IMR-90 (cell line): Measurements from ENCODE around the gene NELL1. TPM values are rescaled to one million over a fixed set of nuclear protein-coding genes. Genes with fewer than 3 reads are reported as not detected.

ENCODE experiments used
- ATAC-seq: fragments of 200-7000 bp; cut with Tn5 transposase; 2 replicates; pipeline ENCODE4 v1.9.1; 2020; ENCODE audit warnings: low read depth, mild to moderate bottlenecking, moderate library complexity
- BruUV-seq: library from RNA; stranded (reverse); fragments of 400-500 nt; replicated peaks from 2 replicates; lab custom pipeline; 2021; lab: Mats Ljungman, UMichigan
- CTCF ChIA-PET: fragments of 300-600 bp; formaldehyde crosslinking; extraction: SDS; loops from one replicate; lab custom pipeline; 2021; ENCODE audit warnings: antibody characterized with exemption; lab: Yijun Ruan, JAX
- POLR2A ChIA-PET: fragments of 300-600 bp; sonication (Branson Sonifier 250); formaldehyde crosslinking; loops from one replicate; lab custom pipeline; 2022; ENCODE audit warnings: antibody characterized with exemption; ENCODE audit not compliant: unreplicated experiment; lab: Charles Lee
- DNase-seq: peaks from one replicate; pipeline ENCODE4 v3.0.0; 2013
- H2AFZ ChIP-seq: replicated peaks from 2 replicates; pipeline ENCODE3; 2013; ENCODE audit warnings: low read length, mild to moderate bottlenecking; ENCODE audit not compliant: poor library complexity
- H2AK5ac ChIP-seq: 2 replicates; pipeline ENCODE4 v1.6.1; 2013; ENCODE audit warnings: low read depth, low read length, inconsistent platforms
- H2AK9ac ChIP-seq: replicated peaks from 2 replicates; pipeline ENCODE3; 2013; ENCODE audit warnings: mild to moderate bottlenecking, low read depth, low read length, moderate library complexity; ENCODE audit not compliant: poor library complexity
- H2BK120ac ChIP-seq: 2 replicates; pipeline ENCODE4 v1.6.1; 2013; ENCODE audit warnings: low read depth, low read length, inconsistent platforms
- H2BK15ac ChIP-seq: 3 replicates; pipeline ENCODE4 v1.6.1; 2013; ENCODE audit warnings: low read depth, low read length, inconsistent platforms
- H2BK20ac ChIP-seq: 2 replicates; pipeline ENCODE4 v1.6.1; 2013; ENCODE audit warnings: low read depth, mild to moderate bottlenecking, inconsistent platforms, low read length, moderate library complexity
- H2BK5ac ChIP-seq: 2 replicates; pipeline ENCODE4 v1.6.1; 2013; ENCODE audit warnings: mild to moderate bottlenecking, low read depth, low read length, inconsistent platforms; ENCODE audit not compliant: poor library complexity, severe bottlenecking
- H3K14ac ChIP-seq: replicated peaks from 2 replicates; pipeline ENCODE4 v1.6.1; 2013; ENCODE audit warnings: low read depth, low read length, inconsistent platforms
- H3K18ac ChIP-seq: 2 replicates; pipeline ENCODE4 v1.6.1; 2013; ENCODE audit warnings: low read depth, low read length, control low read depth
- H3K23ac ChIP-seq: 2 replicates; pipeline ENCODE4 v1.6.1; 2013; ENCODE audit warnings: low read depth, low read length, inconsistent platforms
- H3K27ac ChIP-seq: 2 replicates; pipeline ENCODE4 v1.5.1; 2013; ENCODE audit warnings: mild to moderate bottlenecking, control low read depth, low read length; ENCODE audit not compliant: insufficient read depth
- H3K27me3 ChIP-seq: 2 replicates; pipeline ENCODE4 v1.6.1; 2013; ENCODE audit warnings: low read length; ENCODE audit not compliant: control insufficient read depth, insufficient read depth
- H3K36me3 ChIP-seq: 2 replicates; pipeline ENCODE4 v1.6.1; 2013; ENCODE audit warnings: low read length, mixed read lengths; ENCODE audit not compliant: control insufficient read depth, insufficient read depth
- H3K4ac ChIP-seq: 2 replicates; pipeline ENCODE4 v1.6.1; 2013; ENCODE audit warnings: low read depth, low read length, inconsistent platforms
- H3K4me1 ChIP-seq: 2 replicates; pipeline ENCODE4 v1.6.1; 2013; ENCODE audit warnings: low read length, mixed read lengths; ENCODE audit not compliant: control insufficient read depth, insufficient read depth
- H3K4me2 ChIP-seq: 2 replicates; pipeline ENCODE4 v1.6.1; 2013; ENCODE audit warnings: low read depth, mild to moderate bottlenecking, control low read depth, low read length, moderate library complexity
- H3K4me3 ChIP-seq: 2 replicates; pipeline ENCODE4 v1.5.1; 2013; ENCODE audit warnings: low read depth, mild to moderate bottlenecking, control low read depth, low read length, moderate library complexity; ENCODE audit not compliant: insufficient read depth
- H3K56ac ChIP-seq: 2 replicates; pipeline ENCODE4 v1.6.1; 2013; ENCODE audit warnings: low read length, inconsistent platforms; ENCODE audit not compliant: insufficient read depth; ENCODE audit errors: extremely low read depth
- H3K79me1 ChIP-seq, 2 experiments: 2 replicates each; pipeline ENCODE4 v1.6.1; 2013; ENCODE audit warnings: low read length in 2 of 2, inconsistent platforms in 1 of 2, low read depth in 1 of 2
- H3K9ac ChIP-seq: 2 replicates; pipeline ENCODE4 v1.6.1; 2013; ENCODE audit warnings: low read depth, low read length, control low read depth
- H3K9me1 ChIP-seq: 2 replicates; pipeline ENCODE4 v1.6.1; 2013; ENCODE audit warnings: low read length, inconsistent platforms; ENCODE audit not compliant: insufficient read depth
- H3K9me3 ChIP-seq: 2 replicates; pipeline ENCODE4 v1.6.1; 2013; ENCODE audit warnings: low read length; ENCODE audit not compliant: control insufficient read depth, insufficient read depth
- H4K20me1 ChIP-seq: 2 replicates; pipeline ENCODE4 v1.6.1; 2013; ENCODE audit warnings: low read length, inconsistent platforms; ENCODE audit not compliant: insufficient read depth
- H4K5ac ChIP-seq: 2 replicates; pipeline ENCODE4 v1.6.1; 2013; ENCODE audit warnings: mild to moderate bottlenecking, low read depth, low read length, control low read depth
- H4K8ac ChIP-seq, 2 experiments: 2 replicates each; pipeline ENCODE4 v1.6.1; 2013; ENCODE audit warnings: low read depth in 2 of 2, low read length in 2 of 2, control low read depth in 1 of 2, inconsistent platforms in 1 of 2
- H4K91ac ChIP-seq: 2 replicates; pipeline ENCODE4 v1.6.1; 2013; ENCODE audit warnings: low read depth, low read length, inconsistent platforms; ENCODE audit not compliant: insufficient read depth
- CTCF ChIP-seq: conservative IDR thresholded peaks from 2 replicates; pipeline ENCODE4 v1.5.1; 2012; ENCODE audit warnings: mild to moderate bottlenecking, low read depth, low read length, improper control_type of control experiment
- MXI1 ChIP-seq: IDR thresholded peaks from 2 replicates; pipeline ENCODE4 v1.6.1; 2012; ENCODE audit warnings: low read depth, mild to moderate bottlenecking, low read length, moderate library complexity, borderline replicate concordance
- WGBS, 2 experiments: methylation state at CpG; one replicate each; pipeline versions ENCODE4 v1.1.5 to v1.1.7; 2013; ENCODE audit warnings: missing lambda C conversion rate in 2 of 2; ENCODE audit not compliant: insufficient read length in 1 of 2; ENCODE audit errors: extremely low coverage in 2 of 2; 5-methylcytosine and 5-hydroxymethylcytosine counted together
- dilution Hi-C: fragments of 300-500 bp; cut with HindIII; formaldehyde crosslinking; loops from one replicate; pipeline ENCODE4 v1.14.3; 2018; ENCODE audit warnings: low sequenced_read_pairs; ENCODE audit not compliant: unreplicated experiment
- in situ Hi-C: fragments of 300-500 bp; cut with MboI; formaldehyde crosslinking; loops from 3 replicates; pipeline ENCODE4 v1.14.3; 2019; ENCODE audit warnings: low sequenced_read_pairs, inconsistent platforms, mixed read lengths
- intact Hi-C: fragments of 100-400 bp; cut with micrococcal nuclease; formaldehyde crosslinking; loops from 2 replicates; pipeline ENCODE4 v1.10.0; 2022
- polyA plus RNA-seq, 3 experiments: library from polyadenylated mRNA; depleted of rRNA; stranded (reverse); fragments of >200 nt; gene quantifications; 2 replicates each; pipeline ENCODE4 v1.2.3, GENCODE V29; 2012; ENCODE audit warnings: low replicate concordance in 1 of 3
- total RNA-seq: library from RNA; depleted of rRNA; stranded (reverse); fragments of >200 nt; gene quantifications from 2 replicates; pipeline ENCODE4 v1.2.3, GENCODE V29; 2012

Gene NELL1
- total and polyA plus RNA-seq, 2 of the 4 experiments (the other 2 are of a cell fraction), result not detected

GRCh38 chr11:20672575-20672974 is 3.2 kb downstream of the NELL1 start:
- no peaks in the 10 kb centered on the region for H3K4me1 ChIP-seq
- H2BK15ac ChIP-seq, result no peak overlapping the region
- H3K18ac ChIP-seq, result no peak overlapping the region
- no peaks in the 10 kb centered on the region for H3K9me1 ChIP-seq
- no peak overlapping the region for H3K14ac ChIP-seq
- no peak overlapping the region for H4K5ac ChIP-seq
- H3K27ac ChIP-seq, result no peak overlapping the region
- dilution Hi-C loops, result no loop called here
- H2AK9ac ChIP-seq, result no peak overlapping the region
- DNase-seq (no peak), ATAC-seq (no peak)
- no peak overlapping the region for H3K4me2 ChIP-seq
- no peaks in the 10 kb centered on the region for H3K36me3 ChIP-seq
- H3K23ac ChIP-seq, result no peak overlapping the region
- TF ChIP-seq MXI1 (no peak), CTCF (0 out of 2 replicates have a peak, but pooled peaks have one; percentile 9)
- H2AK5ac ChIP-seq, result no peak overlapping the region
- no peak overlapping the region for H4K91ac ChIP-seq
- no peak overlapping the region for H4K8ac ChIP-seq
- no peak overlapping the region for H2AFZ ChIP-seq
- WGBS, 2 experiments, result no CpG with 5 or more reads among the region's 2 CpGs
- in situ Hi-C loops, result no loop called here
- no peak overlapping the region for H3K4ac ChIP-seq
- no peak overlapping the region for H3K4me3 ChIP-seq
- no peak overlapping the region for H3K9ac ChIP-seq
- H4K20me1 ChIP-seq, result no peaks in the 10 kb centered on the region
- ChIA-PET CTCF (interaction anchor here (1.5 kb wide), 2 partner anchors 8 to 16 kb away, joined by 3 to 5 read pairs; no protein-coding TSS in a partner anchor), POLR2A (no interaction called here)
- no peaks in the 10 kb centered on the region for H3K9me3 ChIP-seq
- H2BK120ac ChIP-seq, result no peak overlapping the region
- BruUV-seq, result no TSS peak
- no peak overlapping the region for H3K56ac ChIP-seq
- no peak overlapping the region for H2BK20ac ChIP-seq
- H3K79me1 ChIP-seq, result no peaks in the 10 kb centered on the region
- no peak overlapping the region for H2BK5ac ChIP-seq
- intact Hi-C loops, result no loop called here
- H3K27me3 ChIP-seq, result peaks cover 25% of the 10 kb centered on the region
